NCI-H524 treated with DMSO at 0.1 percent for 48 hours (cell line): ENCODE measurements around the gene CDC26.
"Not testable (repeated sequence)": the region's sequence is repeated elsewhere in the genome, so short reads cannot be mapped to it uniquely, and the experiment has no call there.

ENCODE experiments used
- DNase-seq: peaks from one replicate; lab custom pipeline; 2025; lab: John Stamatoyannopoulos, UW

CDC26 gene

DNA sequence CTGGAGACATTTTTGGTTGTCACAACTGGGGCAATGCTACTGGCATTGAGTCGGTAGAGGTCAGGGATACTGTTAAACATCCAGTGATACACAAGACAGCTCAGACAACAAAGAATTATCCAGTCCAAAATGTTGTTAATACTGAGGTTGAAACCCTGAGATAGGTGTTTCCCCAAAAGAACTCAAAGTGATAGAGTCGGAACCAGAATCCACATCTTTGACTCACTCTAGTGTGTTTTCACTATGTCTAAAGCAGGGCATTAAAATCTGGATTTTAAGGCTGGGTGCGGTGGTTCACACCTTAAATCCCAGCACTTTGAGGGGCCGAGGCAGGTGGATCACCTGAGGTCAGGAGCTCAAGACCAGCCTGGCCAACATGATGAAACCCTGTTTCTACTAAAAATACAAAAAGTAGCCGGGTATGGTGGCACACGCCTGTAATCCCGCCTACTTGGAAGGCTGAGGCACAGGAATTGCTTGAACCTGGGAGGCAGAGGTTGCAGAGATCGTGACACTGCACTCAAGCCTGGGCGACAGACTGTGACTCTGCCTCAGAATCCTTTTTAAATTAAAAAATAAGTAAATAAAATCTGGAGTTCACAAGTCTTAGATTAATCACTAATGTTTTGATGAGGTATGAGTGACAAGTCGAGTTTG is 37.0 kb downstream of the CDC26 start:
- DNase-seq = no peak

DNA sequence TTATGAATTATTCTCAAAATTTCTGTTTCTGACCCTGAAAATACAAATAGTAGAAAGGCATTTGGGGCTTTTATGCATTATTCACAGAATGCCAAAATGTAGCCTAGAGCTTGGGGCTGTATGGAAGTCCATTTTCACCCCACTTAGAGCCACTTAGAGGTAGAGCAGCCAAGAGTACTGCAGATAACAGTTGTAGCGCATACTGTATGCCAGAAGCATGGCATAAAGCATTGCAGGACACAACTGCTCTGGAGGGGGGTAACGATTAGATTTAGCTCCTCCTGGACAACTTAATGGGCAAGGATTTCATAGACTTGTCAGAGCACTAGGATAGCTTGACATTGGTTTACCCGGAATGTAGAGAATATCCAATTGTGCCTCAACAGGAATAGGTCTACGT is 38.3 kb downstream of the CDC26 start:
- DNase-seq = no peak

GRCh38 chr9:113235701-113236255 is 39.6 kb downstream of the CDC26 start:
- not testable (repeated sequence) for DNase-seq

DNA sequence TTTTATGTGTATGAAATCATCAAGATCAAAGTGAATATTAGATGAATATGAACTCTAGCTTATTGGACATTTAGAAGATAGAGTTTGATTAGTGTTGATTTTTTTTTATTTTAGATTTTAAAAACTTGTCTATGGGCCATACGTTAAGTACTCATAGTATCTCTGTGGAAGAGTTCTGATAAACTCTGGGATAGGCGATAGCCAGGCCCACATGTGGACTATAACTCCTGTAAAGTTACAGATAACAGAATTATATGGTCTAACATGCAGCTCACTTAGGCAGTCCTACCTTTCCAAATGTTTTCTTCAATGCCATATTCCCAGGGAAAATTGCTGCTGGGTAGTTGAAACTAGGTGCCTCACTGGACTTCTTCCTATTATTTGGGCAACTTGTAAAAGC is 43.7 kb downstream of the CDC26 start:
- DNase-seq = no peak

GRCh38 chr9:113228130-113228665 is 47.2 kb downstream of the CDC26 start:
- DNase-seq = no peak

DNA sequence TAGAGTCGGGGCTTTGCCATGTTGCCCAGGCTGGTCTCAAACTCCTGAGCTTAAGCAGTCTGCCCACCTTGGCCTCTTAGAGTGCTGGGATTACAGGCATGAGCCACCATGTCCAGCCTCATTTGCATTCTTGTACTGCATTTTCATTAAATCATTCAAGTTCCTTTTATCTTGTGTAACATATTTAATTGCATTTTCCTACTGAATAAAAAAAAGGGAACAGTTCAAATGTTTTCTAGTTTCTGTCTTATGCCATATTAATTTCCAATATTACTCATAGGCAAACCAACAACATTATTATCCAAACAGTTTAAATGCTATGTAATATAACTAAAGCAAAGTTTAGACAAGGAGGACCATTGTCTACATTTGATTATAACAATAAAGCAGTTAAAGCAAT is 47.9 kb downstream of the CDC26 start:
- DNase-seq = no peak

DNA sequence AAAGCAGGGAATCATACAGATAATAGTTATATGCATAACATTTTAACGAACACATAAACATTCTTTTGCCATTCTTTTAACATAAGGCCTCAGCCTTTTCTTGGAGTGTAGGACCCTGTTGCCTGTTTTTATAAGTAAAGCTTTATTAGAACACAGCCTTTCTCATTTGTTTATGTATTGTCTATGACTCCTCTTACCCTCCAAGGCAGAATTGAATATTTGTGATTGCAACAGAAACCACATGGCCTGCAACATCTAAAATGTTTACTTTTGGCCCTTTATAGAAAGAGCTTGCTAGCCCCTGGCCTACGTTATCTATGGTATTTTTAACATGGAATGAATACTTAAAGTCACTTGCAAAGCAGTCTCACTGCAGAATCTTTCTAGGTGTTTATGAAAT is 51.4 kb downstream of the CDC26 start:
- no peak for DNase-seq

DNA sequence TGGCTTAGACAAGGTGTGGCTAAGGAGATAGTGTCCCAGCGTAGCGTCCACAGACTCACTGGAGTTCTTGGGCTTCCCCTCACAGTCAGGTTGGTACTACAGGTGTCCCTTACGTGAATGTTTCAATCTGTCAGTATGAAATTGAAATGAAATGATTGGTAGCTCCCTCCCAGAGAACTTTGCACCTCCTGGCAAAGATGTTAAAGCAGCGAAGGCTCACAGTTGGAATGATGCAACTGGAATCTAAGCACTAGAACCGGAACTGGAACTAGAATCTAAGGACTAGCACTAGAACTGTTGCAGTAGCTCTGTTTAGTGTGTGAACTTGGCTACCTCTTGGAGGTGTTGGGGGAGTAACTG is 52.9 kb downstream of the CDC26 start:
- no peak for DNase-seq

GRCh38 chr9:113221800-113222481 is 53.4 kb downstream of the CDC26 start:
- DNase-seq = no peak

DNA sequence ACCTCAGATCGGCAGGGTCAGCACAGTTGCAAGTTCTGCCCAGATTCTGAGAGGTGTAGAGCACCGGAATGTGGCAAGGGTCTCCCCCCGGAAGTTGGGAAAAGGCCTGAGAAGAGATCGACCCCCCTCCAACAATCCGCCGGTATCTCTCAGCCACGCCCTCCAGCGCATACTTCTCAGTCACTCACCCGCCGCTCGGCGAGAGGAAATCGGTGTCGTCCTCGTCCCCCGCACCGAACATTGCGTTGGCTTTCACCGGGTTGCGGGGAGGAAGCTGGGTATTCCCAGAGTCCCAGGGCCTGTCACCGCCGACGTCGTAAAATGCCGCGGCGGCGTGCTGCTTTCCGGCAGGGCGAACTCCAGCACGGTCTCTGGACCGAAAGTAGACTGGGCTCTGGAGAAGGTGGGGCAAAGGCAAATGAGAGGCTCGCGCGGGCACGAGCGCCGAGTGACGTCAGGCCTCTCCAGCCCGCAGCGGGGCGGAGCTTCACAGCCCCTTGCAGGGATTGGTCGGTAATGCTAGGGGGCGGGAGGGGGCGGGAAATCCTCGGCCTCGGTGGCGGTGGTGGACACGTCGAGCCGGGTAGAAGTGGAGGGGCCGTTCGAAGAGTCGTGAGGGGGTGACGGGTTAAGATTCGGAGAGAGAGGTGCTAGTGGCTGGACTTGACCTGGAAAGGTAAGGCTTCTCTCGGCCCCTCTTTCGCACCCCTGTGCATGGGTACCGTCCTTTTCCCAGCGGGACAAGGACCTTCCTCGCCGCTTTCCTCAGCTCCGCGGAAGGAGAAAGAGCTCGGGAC is 54.2 kb downstream of the CDC26 start, which contains the start of the genes FKBP15 and SLC31A1:
Gene FKBP15, minus strand, starts transcription at position 275 of the 797 bp plus-strand sequence. Its CDS starts 34 bp downstream, at position 241.
Gene SLC31A1, plus strand, starts transcription at position 542 of the 797 bp plus-strand sequence. CDS start 34,605 bp downstream, outside the sequence.
- DNase-seq = peak; percentile 95

DNA sequence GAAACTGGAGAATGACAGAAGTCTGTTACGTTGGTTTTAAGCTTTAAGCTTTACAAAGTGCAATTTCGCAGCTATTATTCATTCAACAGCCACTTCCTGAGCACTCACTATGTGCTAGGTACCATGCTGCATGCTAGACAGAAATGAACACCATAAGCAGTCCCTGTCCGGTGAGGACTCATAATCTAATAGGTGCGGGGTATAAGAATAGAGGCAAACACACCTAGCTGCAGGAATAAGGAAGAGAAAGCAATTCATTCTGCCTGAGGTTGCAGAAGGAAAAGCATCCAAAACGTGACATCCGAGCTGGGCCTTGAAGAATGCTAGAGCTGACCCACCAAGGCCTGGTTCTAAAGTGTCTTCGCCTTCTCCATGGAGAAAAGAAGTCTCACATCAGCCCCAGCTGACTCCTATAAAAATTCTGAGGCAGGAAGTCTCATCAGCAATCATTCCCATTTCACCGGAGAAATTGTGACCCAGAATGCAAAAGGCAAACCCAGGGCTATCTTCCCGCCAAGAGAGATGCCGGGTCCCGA is 54.8 kb downstream of the CDC26 start:
- no peak for DNase-seq

DNA sequence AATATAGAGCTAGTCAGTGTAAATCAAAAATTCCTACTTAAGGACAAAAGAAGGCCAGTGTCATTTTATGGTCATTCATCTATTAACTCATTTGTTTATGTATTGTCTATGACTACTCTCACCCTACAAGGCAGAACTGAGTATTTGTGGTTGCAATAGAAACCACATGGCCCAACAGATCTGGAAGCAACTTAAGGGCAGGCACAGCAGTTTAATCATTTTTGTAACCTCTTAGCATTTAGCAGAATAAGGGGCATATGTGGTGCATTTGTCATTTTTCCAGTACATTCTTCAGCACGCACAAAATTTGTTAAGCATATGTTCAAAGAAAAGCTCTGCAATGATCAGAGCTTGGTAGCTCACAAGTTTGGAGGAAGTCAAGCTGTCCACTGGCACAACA is 55.4 kb downstream of the CDC26 start:
- no peak for DNase-seq

- no peak for DNase-seq
These were observed 56.0 kb downstream of the CDC26 start for GRCh38 chr9:113219186-113219936.
